Measurements from ENCODE around the gene EIF5.

Gene EIF5

DNA sequence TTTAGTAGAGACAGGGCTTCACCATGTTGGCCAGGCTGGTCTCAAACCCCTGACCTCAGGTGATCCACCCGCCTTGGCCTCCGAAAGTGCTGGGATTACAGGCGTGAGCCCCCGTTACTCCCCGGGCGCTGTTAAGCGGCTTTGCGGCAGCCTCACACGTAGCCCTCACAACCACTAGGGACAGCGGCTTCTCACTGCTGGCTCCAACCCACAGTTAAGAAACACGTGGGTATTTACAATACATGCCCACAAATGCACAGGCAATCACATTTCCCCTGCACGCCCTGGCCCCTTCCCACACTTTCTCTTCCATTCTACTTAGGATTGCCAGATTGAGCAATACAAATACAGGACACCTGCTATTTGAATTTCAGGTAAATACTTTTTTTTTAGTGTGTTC, 37.0 kb upstream of the EIF5 start:
- no peak for TF ChIP-seq ZNF274 (IDR thresholded peaks at IDR 0.05; ENCODE audit: low read depth, low read length)
- no peak overlapping the region for H3K4me3 ChIP-seq (ENCODE audit: low read length)

DNA sequence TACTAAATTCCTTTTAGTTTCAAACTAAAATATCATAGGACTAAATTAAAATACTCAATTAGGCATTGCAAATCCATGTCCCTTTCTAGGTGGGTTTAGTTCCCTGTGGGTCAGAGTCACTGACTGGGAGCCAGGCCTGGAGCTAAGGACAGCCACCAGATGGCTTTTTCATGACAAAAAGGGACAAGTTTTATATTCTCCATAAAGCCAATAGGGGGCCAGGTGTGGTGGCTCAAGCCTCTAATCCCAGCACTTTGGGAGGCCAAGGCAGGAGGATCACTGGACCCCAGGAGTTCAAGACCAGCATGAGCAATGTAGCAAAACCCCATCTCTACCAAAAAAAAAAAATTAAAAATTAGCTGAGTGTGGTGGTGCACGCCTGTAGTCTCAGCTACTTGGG, 35.4 kb upstream of the EIF5 start:
- H3K4me3 ChIP-seq (ENCODE audit: low read length), result no peak overlapping the region
- no peak for TF ChIP-seq ZNF274 (IDR thresholded peaks at IDR 0.05; ENCODE audit: low read depth, low read length)

DNA sequence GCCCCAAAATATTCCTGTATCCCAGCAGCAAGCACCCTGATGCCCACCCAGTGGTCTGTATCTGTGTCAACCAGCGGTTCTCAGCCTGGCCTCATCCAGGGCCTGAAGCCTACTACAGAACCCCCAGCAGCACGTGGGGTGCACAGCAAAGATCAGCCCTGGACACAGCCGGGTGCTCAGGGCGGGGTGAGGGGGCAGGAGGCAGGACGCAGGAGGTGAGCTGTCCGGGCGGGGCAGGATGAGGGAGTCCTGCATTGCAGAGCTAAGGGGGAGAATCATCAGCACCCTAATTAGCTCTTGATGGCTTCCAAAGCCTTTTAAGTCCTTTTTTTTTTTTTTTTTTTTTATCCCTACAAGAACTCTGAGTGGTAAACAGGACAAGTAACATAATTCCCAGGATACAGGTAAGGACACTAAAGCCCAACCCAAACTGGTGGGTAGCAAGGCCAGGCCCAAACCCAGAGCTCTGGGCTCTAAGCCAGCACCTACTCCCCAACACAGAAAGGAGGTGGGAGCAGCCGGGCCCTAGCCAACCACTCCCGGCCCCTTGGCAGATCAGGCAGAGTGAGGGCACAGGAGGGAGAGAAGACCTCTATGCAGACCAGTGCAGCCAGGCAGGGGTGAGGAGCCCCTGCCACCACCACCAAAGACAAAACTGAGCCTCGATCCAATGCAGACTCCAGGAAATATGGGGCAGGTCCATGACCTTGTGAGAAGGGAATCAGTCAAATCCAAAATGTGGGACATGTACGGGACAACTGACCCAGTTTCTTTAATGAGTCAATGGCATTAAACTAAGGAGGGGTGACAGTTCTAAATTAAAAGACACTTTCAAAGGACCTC, 32.3 kb upstream of the EIF5 start:
- no peak for TF ChIP-seq ZNF274 (IDR thresholded peaks at IDR 0.05; ENCODE audit: low read depth, low read length)
- no peak overlapping the region for H3K4me3 ChIP-seq (ENCODE audit: low read length)

DNA sequence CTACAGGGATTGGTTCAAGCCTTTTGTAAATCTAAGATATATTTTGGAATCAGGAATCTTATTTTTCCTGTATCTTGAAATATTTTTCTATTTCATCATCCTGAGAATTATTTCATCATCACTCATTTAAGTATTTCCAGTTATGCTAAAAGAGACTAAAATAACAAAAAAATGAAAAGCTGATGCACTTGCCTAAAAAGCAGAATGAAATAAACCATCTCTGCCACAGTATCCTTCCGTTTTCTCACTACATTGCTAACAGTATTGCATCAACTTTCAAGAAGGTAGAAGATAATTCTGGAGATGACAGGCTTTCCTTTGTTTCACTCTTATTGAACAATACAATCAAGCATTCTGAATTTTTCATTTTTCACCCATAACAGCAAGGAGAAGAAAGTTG, 31.1 kb upstream of the EIF5 start:
- no peak for TF ChIP-seq ZNF274 (IDR thresholded peaks at IDR 0.05; ENCODE audit: low read depth, low read length)
- no peak overlapping the region for H3K4me3 ChIP-seq (ENCODE audit: low read length)

DNA sequence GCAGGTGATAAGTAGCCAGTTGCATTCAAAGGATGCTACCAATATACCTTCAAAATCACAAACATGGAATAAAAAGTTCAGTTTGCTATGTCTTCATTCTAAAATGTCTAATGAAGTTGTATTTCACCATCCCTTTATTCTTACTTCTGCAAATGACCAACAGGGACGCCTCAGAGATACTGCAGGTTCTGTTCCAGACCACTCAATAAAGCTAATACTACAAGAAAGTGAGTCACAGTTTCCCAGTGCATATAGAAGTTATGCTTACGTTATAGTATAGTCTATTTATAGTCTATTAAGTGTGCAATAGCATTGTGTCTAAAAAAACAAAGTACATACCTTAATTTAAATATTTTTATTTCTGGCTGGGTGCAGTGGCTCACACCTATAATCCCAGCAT, 29.3 kb upstream of the EIF5 start:
- H3K4me3 ChIP-seq (ENCODE audit: low read length), result no peak overlapping the region
- TF ChIP-seq ZNF274 (IDR thresholded peaks at IDR 0.05; ENCODE audit: low read depth, low read length), result no peak

DNA sequence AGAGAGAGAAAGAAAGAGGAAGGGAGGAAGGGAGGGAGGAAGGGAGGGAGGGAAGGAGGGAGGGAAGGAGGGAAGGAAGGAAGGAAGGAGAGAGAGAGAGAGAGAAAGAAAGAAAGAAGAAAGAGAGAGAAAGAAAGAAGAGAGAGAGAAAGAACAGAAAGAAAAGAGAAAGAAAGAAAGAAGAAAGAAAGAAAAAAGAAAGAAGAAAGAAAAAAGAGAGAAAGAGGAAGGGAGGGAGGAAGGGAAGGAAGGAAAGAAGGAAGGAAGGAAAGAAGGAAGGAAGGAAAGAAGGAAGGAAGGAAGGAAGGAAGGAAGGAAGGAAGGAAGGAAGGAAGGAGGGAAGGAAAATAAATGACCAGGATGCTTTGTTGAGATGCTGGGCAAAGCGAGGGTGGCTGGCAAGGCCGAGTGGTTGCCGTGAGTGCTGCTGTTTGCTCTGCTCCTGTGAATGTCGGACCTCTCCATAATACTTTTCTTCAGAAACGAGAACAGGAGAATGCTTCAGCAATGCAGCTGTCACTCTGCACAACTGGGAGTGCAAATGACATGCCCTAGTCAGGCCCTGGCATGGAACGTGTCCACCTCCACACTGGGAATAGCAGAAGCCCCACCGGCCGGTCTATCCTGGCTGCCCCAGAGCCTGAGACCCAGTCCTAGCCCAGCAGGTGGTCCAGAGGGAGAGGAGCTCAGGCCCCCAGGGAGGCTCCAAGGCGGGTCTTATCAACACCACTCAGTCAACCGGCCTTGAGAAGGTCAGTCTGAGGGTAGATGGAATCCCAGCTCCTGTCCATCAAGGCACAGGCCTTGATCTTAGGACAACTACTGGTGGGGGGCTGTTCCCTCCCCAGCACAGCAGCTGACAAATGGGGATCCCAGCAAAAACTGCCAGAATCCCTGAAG, 25.1 kb upstream of the EIF5 start:
- TF ChIP-seq ZNF274 (IDR thresholded peaks at IDR 0.05; ENCODE audit: low read depth, low read length), result no peak
- H3K4me3 ChIP-seq (ENCODE audit: low read length), result no peak overlapping the region

DNA sequence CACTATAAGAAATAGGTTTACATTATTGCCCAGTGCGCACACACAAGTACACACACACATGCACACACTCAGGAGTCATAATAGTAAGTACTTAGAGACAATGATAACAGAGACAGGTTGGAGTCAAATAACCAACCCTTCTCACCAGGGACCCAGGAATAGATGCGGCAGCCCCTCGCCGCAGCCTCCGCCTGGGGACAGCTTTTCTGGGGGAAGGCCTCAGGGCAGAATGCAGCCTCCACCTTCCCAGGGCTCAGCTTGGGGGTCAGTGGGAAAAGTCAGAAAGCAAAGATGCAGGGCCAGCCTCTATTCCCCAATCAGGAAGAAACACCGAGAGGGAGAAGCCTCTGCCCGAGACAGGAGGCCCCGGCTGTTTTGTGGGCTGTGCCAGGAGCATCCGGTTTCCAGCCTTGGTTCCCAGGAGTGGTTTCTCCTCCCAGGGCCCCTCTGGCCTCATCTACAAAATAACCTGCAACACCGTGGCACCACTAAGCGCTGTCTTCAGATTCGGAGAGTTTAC, 23.4 kb upstream of the EIF5 start:
- H3K4me3 ChIP-seq (ENCODE audit: low read length), result no peak overlapping the region
- TF ChIP-seq ZNF274 (IDR thresholded peaks at IDR 0.05; ENCODE audit: low read depth, low read length), result no peak

DNA sequence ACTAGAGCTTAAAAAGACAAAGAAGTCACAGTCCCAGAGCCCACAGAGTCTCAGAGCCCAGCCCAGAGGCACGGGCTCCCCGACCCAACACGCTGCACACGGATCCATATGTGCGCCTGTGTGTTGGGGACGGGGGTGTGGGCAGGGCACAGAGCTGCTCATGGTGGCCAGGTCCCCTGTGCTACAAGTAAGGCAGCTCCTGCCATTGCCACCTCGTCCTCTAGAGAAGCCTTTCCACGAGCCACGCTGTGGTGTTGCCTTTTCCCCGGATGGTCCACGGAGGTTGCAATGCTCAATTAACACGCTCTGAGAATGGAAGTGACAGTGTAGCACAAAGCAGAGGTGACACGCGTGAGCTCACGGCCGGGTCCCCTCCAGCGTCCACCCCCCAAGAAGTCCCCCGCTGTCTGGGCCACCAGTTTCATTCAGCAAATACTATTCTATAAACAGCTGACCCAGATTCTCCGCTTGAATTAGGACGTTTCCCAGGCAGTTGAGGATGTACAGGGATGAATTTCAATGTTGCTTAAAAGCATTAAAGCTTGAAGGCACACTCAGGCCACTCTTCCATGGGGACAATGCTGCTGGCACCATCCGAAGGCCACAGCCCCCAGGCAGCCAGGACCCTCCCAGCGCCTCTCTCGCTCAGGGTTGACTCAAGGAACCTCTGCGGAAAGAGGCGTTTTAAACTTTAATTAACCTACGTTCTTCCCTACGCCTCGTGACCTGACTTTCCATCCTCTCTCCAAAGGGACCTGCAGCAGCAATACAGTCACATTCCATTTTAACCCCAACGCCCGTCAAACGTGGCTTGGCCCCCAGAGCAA, 22.7 kb upstream of the EIF5 start:
- TF ChIP-seq ZNF274 (IDR thresholded peaks at IDR 0.05; ENCODE audit: low read depth, low read length), result no peak
- H3K4me3 ChIP-seq (ENCODE audit: low read length), result no peak overlapping the region

DNA sequence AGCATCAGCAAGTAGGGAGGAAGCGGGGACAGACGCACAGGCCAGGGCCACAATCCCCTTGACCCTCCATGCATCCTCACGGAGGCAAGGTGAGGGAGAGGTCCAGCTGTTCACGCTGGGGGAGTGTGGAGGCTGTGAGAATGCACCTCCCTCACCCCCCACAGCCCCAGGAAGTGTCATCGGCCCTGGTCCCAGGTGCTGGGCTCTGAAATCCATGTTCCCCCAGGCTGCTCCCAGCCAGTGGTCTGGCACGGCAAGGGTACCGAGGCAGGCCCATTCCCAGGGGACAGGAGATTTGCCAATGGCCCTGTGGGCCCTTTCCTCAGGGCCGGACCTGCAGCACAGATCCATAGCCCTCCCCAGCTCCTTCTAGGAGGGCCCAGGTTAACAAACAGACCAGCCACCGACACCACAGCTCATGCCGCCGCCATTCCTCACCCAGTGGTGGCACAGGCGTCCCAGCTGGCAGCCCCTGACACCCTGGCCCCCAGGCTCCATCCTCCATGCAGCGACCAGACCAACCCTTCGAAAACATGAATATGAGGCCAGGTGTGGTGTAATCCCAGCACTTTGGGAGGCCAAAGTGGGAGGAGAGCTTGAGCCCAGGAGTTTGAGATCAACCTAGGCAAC, 21.9 kb upstream of the EIF5 start:
- no peak overlapping the region for H3K4me3 ChIP-seq (ENCODE audit: low read length)
- no peak for TF ChIP-seq ZNF274 (IDR thresholded peaks at IDR 0.05; ENCODE audit: low read depth, low read length)

DNA sequence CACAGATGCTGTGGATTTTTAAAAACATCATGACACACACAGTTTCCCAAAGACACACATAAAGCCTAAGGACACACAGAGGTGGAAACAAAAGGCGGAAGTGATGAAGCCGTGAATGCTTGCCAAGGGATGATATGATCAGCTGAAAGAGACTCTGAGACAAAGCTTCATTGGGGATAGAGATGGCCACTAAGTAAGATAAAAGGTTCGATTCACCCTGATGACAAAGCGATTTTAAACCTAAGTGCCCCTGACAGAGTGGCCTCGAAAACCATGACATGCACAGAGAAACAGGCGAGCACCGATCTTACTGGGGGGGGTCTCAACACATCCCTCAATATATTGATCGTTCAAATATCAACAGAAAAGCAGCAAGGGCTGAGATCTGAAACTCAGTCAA, 20.3 kb upstream of the EIF5 start:
- TF ChIP-seq ZNF274 (IDR thresholded peaks at IDR 0.05; ENCODE audit: low read depth, low read length), result no peak
- no peak overlapping the region for H3K4me3 ChIP-seq (ENCODE audit: low read length)

DNA sequence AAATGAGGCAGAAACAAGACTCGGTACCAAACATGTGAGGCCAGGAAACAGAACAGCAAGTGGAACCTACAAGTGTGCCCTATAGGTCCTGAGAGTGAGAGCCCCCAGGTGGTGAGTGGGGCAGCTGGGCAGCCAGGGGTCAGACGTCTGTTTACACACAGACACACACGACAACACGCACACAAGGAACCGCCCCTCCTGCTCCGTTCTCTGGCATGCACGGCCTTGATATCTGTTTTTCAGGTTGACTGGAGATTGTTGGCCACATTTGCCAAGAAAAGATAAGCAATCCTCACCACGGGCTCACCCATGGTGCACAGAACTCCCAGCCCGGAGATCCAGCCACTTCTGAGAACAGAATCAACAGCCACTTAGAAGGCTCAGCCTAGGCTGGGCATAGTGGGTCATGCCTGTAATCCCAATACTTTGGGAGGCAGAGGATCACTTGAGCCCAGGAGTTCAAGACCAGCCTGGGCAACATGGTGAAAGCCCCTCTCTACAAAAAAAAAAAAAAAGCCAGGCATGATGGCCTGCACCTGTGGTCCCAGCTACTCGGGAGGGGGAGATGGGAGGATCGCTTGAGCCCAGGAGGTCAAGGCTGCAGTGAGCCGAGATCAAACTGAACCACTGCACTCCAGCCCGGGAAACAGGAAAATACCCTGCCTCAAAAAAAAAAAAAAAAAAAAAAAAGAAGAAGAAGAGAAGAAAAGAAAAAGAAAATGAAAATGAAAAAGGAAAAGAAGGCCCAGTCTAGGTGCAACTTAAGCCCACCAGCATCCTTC, 19.4 kb upstream of the EIF5 start:
- TF ChIP-seq ZNF274 (IDR thresholded peaks at IDR 0.05; ENCODE audit: low read depth, low read length), result no peak
- H3K4me3 ChIP-seq (ENCODE audit: low read length), result no peak overlapping the region

DNA sequence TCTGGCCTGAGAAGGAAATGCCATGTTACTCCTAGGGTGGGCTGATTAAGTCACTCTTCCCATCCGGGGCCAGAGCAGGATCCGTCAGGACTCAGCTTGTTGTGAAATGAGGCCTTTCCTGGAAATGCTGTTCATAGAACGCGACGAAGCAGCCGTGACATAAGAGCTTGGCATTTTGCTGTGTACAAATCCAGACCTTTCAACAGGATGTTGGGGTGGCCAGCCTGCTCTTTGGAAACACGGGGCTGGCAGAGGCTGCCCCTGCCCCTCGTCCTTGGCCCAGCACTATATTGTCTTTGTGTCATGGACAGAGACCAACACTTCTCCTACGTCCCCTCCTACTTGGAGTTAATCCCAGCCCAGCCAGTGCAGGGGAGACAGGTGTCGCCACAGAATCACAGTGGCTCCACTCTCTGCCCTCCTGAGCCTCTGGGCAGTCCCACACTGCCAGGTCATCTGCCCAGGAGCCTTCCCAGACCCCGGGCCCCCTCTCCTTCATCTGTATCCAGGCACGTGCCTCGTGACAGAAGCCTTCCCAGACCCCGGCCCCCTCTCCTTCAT, 18.6 kb upstream of the EIF5 start:
- no peak overlapping the region for H3K4me3 ChIP-seq (ENCODE audit: low read length)
- TF ChIP-seq ZNF274 (IDR thresholded peaks at IDR 0.05; ENCODE audit: low read depth, low read length), result no peak

DNA sequence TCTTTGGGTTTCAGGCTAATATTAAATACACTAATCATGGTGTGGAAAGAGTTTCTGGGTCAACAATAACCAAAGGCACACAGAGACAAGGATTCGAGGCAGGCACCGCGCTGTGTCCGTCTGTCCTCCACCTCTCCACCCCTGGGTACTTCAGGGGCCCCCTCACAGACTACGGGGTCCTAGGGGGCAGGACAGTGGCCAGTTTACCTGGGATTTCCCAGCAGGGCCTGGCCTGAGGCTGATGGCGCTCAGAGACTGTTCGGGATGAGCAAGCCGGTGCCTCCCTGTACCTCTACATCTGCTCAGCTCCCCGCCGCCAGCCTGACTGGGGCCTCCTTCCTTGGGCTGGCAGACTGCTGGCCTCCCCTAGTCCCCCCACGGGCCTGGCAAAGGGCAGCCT, 18.1 kb upstream of the EIF5 start:
- no peak overlapping the region for H3K4me3 ChIP-seq (ENCODE audit: low read length)
- no peak for TF ChIP-seq ZNF274 (IDR thresholded peaks at IDR 0.05; ENCODE audit: low read depth, low read length)

Data from GM08714 (cell line).